Measurements from ENCODE around the gene TMPRSS6. TPM values are rescaled to one million over a fixed set of nuclear protein-coding genes. Genes with fewer than 3 reads are reported as not detected.

The TMPRSS6 gene
- total and polyA plus RNA-seq, 2 of the 13 experiments (the other 11 are each of a cell fraction or from before 2014, with no cell fraction given), result 4.2 to 4.8 TPM

DNA sequence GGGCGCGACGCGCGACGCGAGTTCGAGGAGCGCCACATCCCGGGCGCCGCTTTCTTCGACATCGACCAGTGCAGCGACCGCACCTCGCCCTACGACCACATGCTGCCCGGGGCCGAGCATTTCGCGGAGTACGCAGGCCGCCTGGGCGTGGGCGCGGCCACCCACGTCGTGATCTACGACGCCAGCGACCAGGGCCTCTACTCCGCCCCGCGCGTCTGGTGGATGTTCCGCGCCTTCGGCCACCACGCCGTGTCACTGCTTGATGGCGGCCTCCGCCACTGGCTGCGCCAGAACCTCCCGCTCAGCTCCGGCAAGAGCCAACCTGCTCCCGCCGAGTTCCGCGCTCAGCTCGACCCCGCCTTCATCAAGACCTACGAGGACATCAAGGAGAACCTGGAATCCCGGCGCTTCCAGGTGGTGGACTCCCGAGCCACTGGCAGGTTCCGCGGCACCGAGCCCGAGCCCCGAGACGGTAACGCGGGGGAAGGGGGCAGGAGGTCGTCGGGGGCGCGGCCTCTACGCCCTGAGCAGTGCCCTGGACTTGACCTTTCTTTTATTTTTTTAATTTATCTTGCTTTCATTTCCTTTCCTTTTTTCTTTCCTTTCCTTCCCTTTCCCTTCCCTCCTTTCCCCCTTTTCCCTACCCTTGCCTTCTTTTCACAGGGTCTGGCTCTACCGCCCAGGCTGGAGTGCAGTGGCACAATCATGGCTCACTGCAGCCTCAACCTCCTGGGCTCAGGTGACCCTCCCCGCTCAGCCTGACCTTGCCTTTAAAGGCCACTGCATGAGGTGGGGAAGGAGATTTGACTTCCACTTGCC, 85.0 kb downstream of the TMPRSS6 start (continued):
- TF ChIP-seq, protein P1, sequence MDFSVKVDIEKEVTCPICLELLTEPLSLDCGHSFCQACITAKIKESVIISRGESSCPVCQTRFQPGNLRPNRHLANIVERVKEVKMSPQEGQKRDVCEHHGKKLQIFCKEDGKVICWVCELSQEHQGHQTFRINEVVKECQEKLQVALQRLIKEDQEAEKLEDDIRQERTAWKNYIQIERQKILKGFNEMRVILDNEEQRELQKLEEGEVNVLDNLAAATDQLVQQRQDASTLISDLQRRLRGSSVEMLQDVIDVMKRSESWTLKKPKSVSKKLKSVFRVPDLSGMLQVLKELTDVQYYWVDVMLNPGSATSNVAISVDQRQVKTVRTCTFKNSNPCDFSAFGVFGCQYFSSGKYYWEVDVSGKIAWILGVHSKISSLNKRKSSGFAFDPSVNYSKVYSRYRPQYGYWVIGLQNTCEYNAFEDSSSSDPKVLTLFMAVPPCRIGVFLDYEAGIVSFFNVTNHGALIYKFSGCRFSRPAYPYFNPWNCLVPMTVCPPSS (IDR thresholded peaks at IDR 0.05), result no peak
- TF ChIP-seq AKAP8 (CRISPR knock-in tag; IDR thresholded peaks at IDR 0.05), result no peak
- no peak for TF ChIP-seq ZBTB21 (CRISPR knock-in tag; IDR thresholded peaks at IDR 0.05)
- TF ChIP-seq ZNF543 (CRISPR knock-in tag; IDR thresholded peaks at IDR 0.05), result no peak
- TF ChIP-seq POLR2A (IDR thresholded peaks at IDR 0.05; ENCODE audit: insufficient read depth in 1 of 2, low read depth in 2 of 2, low read length in 2 of 2), result no peak
- TF ChIP-seq NR3C1 (CRISPR knock-in tag; IDR thresholded peaks at IDR 0.05), result no peak
- no peak for TF ChIP-seq ZFP41 (CRISPR knock-in tag; IDR thresholded peaks at IDR 0.05; ENCODE audit: borderline replicate concordance)
- TF ChIP-seq ATF7 (IDR thresholded peaks at IDR 0.05), result no peak
- TF ChIP-seq ATF7 (CRISPR knock-in tag; IDR thresholded peaks at IDR 0.05), result no peak
- no peak for TF ChIP-seq RORA (CRISPR knock-in tag; IDR thresholded peaks at IDR 0.05)
- TF ChIP-seq NFIC (IDR thresholded peaks at IDR 0.05; ENCODE audit: low read length), result no peak
- TF ChIP-seq ZNF766 (CRISPR knock-in tag; IDR thresholded peaks at IDR 0.05; ENCODE audit: borderline replicate concordance), result no peak
- TF ChIP-seq, protein P2, sequence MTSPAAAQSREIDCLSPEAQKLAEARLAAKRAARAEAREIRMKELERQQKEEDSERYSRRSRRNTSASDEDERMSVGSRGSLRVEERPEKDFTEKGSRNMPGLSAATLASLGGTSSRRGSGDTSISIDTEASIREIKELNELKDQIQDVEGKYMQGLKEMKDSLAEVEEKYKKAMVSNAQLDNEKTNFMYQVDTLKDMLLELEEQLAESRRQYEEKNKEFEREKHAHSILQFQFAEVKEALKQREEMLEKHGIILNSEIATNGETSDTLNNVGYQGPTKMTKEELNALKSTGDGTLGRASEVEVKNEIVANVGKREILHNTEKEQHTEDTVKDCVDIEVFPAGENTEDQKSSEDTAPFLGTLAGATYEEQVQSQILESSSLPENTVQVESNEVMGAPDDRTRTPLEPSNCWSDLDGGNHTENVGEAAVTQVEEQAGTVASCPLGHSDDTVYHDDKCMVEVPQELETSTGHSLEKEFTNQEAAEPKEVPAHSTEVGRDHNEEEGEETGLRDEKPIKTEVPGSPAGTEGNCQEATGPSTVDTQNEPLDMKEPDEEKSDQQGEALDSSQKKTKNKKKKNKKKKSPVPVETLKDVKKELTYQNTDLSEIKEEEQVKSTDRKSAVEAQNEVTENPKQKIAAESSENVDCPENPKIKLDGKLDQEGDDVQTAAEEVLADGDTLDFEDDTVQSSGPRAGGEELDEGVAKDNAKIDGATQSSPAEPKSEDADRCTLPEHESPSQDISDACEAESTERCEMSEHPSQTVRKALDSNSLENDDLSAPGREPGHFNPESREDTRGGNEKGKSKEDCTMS (CRISPR knock-in tag; conservative IDR thresholded peaks at IDR 0.05), result no peak
- 0 out of 2 replicates have a peak, but pooled peaks have one; percentile 5 for TF ChIP-seq SP4 (CRISPR knock-in tag; IDR thresholded peaks at IDR 0.05)
- peak; percentile 82 for TF ChIP-seq RBFOX2 (IDR thresholded peaks at IDR 0.05; ENCODE audit: low read depth, low read length)
- no peak for TF ChIP-seq NFKBIZ (CRISPR knock-in tag; IDR thresholded peaks at IDR 0.05)
- TF ChIP-seq DNMT1 (CRISPR knock-in tag; IDR thresholded peaks at IDR 0.05), result 0 out of 2 replicates have a peak, but pooled peaks have one; percentile 75
- TF ChIP-seq MAZ (IDR thresholded peaks at IDR 0.05; ENCODE audit: borderline replicate concordance, low read depth, low read length), result no peak
- peak; percentile 46; the same call in 1 of the 2 replicates for TF ChIP-seq MAZ (CRISPR knock-in tag; IDR thresholded peaks at IDR 0.05; ENCODE audit: low read depth)
- no peak for TF ChIP-seq ZSCAN30 (CRISPR knock-in tag; IDR thresholded peaks at IDR 0.05)
- no peak for TF ChIP-seq POLR2AphosphoS5 (IDR thresholded peaks at IDR 0.05; ENCODE audit: low read depth, low read length)
- TF ChIP-seq MAF1 (CRISPR knock-in tag; IDR thresholded peaks at IDR 0.05; ENCODE audit: borderline replicate concordance), result no peak
- no peak for TF ChIP-seq ZFYVE20 (CRISPR knock-in tag; IDR thresholded peaks at IDR 0.05; ENCODE audit: borderline replicate concordance, low read depth)
- TF ChIP-seq, protein P3, sequence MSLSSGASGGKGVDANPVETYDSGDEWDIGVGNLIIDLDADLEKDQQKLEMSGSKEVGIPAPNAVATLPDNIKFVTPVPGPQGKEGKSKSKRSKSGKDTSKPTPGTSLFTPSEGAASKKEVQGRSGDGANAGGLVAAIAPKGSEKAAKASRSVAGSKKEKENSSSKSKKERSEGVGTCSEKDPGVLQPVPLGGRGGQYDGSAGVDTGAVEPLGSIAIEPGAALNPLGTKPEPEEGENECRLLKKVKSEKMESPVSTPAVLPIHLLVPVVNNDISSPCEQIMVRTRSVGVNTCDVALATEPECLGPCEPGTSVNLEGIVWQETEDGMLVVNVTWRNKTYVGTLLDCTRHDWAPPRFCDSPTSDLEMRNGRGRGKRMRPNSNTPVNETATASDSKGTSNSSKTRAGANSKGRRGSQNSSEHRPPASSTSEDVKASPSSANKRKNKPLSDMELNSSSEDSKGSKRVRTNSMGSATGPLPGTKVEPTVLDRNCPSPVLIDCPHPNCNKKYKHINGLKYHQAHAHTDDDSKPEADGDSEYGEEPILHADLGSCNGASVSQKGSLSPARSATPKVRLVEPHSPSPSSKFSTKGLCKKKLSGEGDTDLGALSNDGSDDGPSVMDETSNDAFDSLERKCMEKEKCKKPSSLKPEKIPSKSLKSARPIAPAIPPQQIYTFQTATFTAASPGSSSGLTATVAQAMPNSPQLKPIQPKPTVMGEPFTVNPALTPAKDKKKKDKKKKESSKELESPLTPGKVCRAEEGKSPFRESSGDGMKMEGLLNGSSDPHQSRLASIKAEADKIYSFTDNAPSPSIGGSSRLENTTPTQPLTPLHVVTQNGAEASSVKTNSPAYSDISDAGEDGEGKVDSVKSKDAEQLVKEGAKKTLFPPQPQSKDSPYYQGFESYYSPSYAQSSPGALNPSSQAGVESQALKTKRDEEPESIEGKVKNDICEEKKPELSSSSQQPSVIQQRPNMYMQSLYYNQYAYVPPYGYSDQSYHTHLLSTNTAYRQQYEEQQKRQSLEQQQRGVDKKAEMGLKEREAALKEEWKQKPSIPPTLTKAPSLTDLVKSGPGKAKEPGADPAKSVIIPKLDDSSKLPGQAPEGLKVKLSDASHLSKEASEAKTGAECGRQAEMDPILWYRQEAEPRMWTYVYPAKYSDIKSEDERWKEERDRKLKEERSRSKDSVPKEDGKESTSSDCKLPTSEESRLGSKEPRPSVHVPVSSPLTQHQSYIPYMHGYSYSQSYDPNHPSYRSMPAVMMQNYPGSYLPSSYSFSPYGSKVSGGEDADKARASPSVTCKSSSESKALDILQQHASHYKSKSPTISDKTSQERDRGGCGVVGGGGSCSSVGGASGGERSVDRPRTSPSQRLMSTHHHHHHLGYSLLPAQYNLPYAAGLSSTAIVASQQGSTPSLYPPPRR (CRISPR knock-in tag; IDR thresholded peaks at IDR 0.05; ENCODE audit: borderline replicate concordance), result no peak
